Esophagus squamous epithelium (tissue), 5 donors: ENCODE measurements around the gene HSPA4L. TPM values are rescaled to one million over a fixed set of nuclear protein-coding genes. Genes with fewer than 3 reads are reported as not detected.

Source experiments
- DNase-seq: peaks from one replicate; lab custom pipeline; 2025; lab: John Stamatoyannopoulos, UW
- H3K27ac ChIP-seq, 4 donors: fragments of 200-600 bp; sonication (generic); one replicate each; pipeline ENCODE4 v1.5.1; 2016 to 2019; ENCODE audit warnings: mild to moderate bottlenecking in 1 of 4
- H3K27me3 ChIP-seq, 4 donors: fragments of 200-600 bp; sonication (generic); 1 replicate in 3 of 4; 2 replicates in 1 of 4; pipeline versions ENCODE4 v1.5.1 to v1.6.0; 2017 to 2021; ENCODE audit warnings: antibody characterized with exemption in 1 of 4
- H3K36me3 ChIP-seq, 3 donors: fragments of 200-600 bp; sonication (generic); one replicate each; pipeline ENCODE4 v1.5.1; 2016 to 2019
- H3K4me1 ChIP-seq, 3 donors: fragments of 200-600 bp; sonication (generic); one replicate each; pipeline ENCODE4 v1.5.1; 2017 to 2019
- H3K4me3 ChIP-seq, 4 donors: fragments of 200-600 bp; sonication (generic); 1 replicate in 3 of 4; 2 replicates in 1 of 4; pipeline ENCODE4 v1.5.1; 2016 to 2019; ENCODE audit warnings: mild to moderate bottlenecking in 2 of 4, moderate library complexity in 1 of 4
- H3K9me3 ChIP-seq, 3 donors: fragments of 200-600 bp; sonication (generic); one replicate each; pipeline ENCODE4 v1.5.1; 2016 to 2019
- POLR2A ChIP-seq, 4 donors: fragments of 450-650 bp; IDR thresholded peaks; one replicate each; pipeline ENCODE4 v1.6.1; 2017; ENCODE audit warnings: antibody characterized with exemption in 4 of 4, mild to moderate bottlenecking in 4 of 4, moderate library complexity in 3 of 4
- WGBS, 2 donors: methylation state at CpG; one replicate each; pipeline ENCODE4 v1.1.5; 2018; 5-methylcytosine and 5-hydroxymethylcytosine counted together
- intact Hi-C: fragments of 100-400 bp; cut with DNase I; formaldehyde crosslinking; loops from one replicate; pipeline ENCODE4 v1.15.0; 2022
- total RNA-seq, 4 donors: library from RNA; depleted of rRNA; stranded (reverse); fragments of >200 nt; gene quantifications; one replicate each; pipeline ENCODE4 v1.1.0, GENCODE V29; 2016
- TF ChIP-seq, protein P1 (sequence below), 6 experiments: fragments of 450-650 bp in 4 of 6; fragments of 200-600 bp in 2 of 6; sonication (generic) in 2 of 6; IDR thresholded peaks; one replicate each; pipeline ENCODE4 v1.5.1; 2016 to 2019; ENCODE audit warnings: antibody characterized with exemption in 6 of 6, mild to moderate bottlenecking in 4 of 6, moderate library complexity in 4 of 6
- donor health status: DM: yes; HTN: yes; CAD: no.

HSPA4L gene
- total RNA-seq, 4 donors from 2014 or later, result 19.8 to 45.4 (median 26.7) TPM

DNA sequence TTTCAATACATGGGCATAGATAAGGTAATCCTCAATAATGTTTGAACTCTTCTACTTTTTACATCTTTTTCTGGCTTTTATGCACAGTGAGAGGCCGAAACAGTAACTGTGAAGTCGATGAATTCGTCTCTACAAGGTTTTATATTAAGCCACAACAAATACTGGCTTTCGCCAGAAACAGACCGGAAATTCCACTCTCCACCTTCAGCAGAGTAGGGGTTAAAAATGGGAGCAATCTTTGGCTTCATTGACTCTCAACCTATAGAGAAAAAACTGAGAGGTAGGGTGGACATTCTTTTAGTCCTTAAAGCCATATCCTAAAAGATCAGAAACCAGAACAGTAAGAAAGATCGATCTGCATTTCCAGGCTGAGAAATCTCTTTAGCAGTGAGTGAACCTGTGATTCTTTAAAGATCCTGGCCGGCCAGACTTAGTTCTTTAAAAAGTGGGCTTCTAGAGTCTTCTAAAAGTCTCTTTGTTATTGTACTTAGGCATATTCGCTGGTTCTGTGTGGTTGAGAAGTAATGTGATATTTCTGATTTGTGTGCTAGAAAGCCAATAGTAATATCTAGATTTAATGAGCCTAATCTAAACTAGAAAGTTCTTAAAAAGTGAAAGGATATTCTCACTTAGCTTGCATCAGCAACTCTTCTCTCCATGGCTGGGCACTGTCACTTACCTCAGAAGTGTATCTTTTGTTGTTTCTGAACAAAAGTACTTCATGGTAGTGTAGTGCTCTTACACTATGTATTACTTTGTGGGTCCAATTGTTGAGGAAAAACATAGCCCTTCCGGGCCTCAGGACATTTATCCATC, 2.0 kb downstream of the HSPA4L start:
- intact Hi-C loops, result no loop called here
- peak overlapping the region; percentile 87 to 97 (median 92) for H3K27ac ChIP-seq
- no peaks in the 10 kb centered on the region for H3K9me3 ChIP-seq
- peaks cover 0 to 5% (median 0%) of the 10 kb centered on the region in 4 donors for H3K27me3 ChIP-seq
- WGBS, 2 donors, result 33 to 52% methylated on average over 9 of the region's 9 CpGs
- no peak for DNase-seq
- peaks cover 0 to 38% (median 0%) of the 10 kb centered on the region in 3 donors for H3K4me1 ChIP-seq
- peak overlapping the region; percentile 53 to 84 (median 76) for H3K4me3 ChIP-seq
- TF ChIP-seq POLR2A (IDR thresholded peaks at IDR 0.05), result no peak
- TF ChIP-seq, protein P1, sequence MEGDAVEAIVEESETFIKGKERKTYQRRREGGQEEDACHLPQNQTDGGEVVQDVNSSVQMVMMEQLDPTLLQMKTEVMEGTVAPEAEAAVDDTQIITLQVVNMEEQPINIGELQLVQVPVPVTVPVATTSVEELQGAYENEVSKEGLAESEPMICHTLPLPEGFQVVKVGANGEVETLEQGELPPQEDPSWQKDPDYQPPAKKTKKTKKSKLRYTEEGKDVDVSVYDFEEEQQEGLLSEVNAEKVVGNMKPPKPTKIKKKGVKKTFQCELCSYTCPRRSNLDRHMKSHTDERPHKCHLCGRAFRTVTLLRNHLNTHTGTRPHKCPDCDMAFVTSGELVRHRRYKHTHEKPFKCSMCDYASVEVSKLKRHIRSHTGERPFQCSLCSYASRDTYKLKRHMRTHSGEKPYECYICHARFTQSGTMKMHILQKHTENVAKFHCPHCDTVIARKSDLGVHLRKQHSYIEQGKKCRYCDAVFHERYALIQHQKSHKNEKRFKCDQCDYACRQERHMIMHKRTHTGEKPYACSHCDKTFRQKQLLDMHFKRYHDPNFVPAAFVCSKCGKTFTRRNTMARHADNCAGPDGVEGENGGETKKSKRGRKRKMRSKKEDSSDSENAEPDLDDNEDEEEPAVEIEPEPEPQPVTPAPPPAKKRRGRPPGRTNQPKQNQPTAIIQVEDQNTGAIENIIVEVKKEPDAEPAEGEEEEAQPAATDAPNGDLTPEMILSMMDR (IDR thresholded peaks at IDR 0.05), result no peak
- H3K36me3 ChIP-seq, result no peaks in the 10 kb centered on the region

DNA sequence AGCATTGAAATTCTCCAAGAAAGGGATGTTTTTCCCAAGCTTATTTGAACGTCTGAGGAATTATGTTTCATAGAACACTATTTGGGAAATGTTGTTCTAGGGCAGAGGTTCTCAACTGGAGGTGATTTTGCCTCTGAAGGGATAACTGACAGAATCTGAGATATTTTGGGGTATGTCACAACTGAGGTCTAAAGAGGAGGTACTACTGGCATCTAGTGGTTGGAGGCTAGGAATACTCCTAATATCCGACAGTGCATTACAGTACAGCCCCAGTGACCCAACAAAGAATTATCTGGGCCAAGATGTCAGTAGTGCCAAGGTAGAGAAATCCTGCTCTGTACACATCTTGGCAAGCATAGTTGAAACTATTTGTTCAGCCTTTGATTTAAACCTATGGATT, 6.4 kb downstream of the HSPA4L start:
- intact Hi-C loops, result no loop called here
- WGBS, 2 donors, result 50 to 72% methylated on average over 2 of the region's 2 CpGs
- H3K36me3 ChIP-seq, result no peaks in the 10 kb centered on the region

DNA sequence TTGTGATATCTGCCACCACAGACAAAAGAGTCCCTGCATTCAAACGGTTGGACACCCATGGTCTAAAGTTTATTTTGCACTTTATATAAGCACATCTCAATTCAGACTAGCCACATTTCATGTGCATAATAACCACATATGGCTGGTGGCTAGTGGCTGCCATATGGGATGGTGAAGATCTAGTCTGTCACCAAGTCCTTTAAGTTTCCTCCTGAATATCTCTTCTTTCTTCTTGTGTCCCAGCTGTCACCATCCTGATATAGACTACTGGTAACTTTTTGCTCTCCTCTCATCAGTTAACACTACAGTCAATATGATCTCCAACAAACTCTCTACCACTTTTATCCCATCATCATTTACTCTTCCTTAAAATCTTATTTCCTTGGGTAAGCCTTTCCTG, 9.3 kb downstream of the HSPA4L start:
- no peak overlapping the region for H3K27ac ChIP-seq
- no peaks in the 10 kb centered on the region for H3K27me3 ChIP-seq
- H3K4me1 ChIP-seq, result peaks cover 0 to 11% (median 0%) of the 10 kb centered on the region in 3 donors
- DNase-seq, result no peak
- no peak overlapping the region for H3K4me3 ChIP-seq
- no peaks in the 10 kb centered on the region for H3K9me3 ChIP-seq
- H3K36me3 ChIP-seq, result peaks cover 0 to 3% (median 0%) of the 10 kb centered on the region in 3 donors
- TF ChIP-seq, protein P1 (IDR thresholded peaks at IDR 0.05), result no peak
- no peak for TF ChIP-seq POLR2A (IDR thresholded peaks at IDR 0.05)
- intact Hi-C loops, result no loop called here
- 75 to 80% methylated on average over 1 of the region's 1 CpG for WGBS, 2 donors

More for the DNA sequence above, 6.4 kb downstream of the HSPA4L start:
- TF ChIP-seq POLR2A (IDR thresholded peaks at IDR 0.05), result no peak
- TF ChIP-seq, protein P1 (IDR thresholded peaks at IDR 0.05), result peak in 4 of 6 experiments; percentile 15 to 43 (median 20)
- Histone ChIP-seq H3K27me3 (no peaks in the 10 kb centered on the region), H3K4me1 (peaks cover 0 to 24% (median 0%) of the 10 kb centered on the region in 3 donors), H3K4me3 (no peak overlapping the region), H3K27ac (no peak overlapping the region), H3K9me3 (no peaks in the 10 kb centered on the region)
- DNase-seq, result no peak

DNA sequence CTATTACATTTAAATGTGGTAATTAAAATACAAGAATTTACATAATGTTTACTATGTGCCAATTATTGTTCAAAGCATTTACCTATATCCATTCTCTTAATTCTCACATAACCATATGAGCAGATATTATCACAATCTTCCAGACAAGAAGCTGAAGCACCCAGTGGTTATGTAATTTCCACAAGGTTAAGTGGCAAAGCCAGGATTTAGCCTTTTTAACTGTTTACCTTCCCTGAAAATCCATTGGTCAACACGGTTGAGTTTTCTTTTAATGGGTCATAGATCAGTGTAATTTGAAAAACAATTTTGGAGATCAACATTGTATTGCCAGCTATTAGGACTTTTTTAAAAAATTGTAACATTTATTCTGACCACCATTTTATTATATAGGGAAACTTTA, 11.4 kb downstream of the HSPA4L start:
- H3K27me3 ChIP-seq, result no peaks in the 10 kb centered on the region
- H3K4me1 ChIP-seq, result peaks cover 0 to 6% (median 0%) of the 10 kb centered on the region in 3 donors
- no peak overlapping the region for H3K27ac ChIP-seq
- TF ChIP-seq, protein P1 (IDR thresholded peaks at IDR 0.05), result no peak
- no peak for TF ChIP-seq POLR2A (IDR thresholded peaks at IDR 0.05)
- intact Hi-C loops, result no loop called here
- 68 to 86% methylated on average over 1 of the region's 1 CpG for WGBS, 2 donors
- no peak for DNase-seq
- no peaks in the 10 kb centered on the region for H3K9me3 ChIP-seq
- peaks cover 0 to 7% (median 0%) of the 10 kb centered on the region in 3 donors for H3K36me3 ChIP-seq
- H3K4me3 ChIP-seq, result no peak overlapping the region

DNA sequence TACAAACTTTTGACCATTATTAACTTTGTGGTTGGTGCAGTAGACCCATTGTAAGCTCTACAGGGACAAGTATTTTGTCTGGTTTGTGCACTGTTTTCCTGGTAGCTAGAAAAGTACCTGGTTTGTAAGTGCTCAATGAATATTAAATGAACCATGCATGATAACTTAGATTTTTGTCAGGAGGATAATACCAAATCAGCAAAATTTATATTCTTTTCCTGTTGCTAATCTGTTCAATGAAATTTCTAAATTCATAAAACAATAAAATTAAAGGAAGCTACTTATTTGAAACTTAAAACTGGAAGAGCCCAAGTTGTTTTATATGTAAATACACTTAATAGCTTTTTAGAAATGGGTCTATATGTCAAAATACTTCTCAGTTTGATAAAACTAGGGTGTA, 17.6 kb downstream of the HSPA4L start:
- no peaks in the 10 kb centered on the region for H3K9me3 ChIP-seq
- H3K4me3 ChIP-seq, result no peak overlapping the region
- no peak overlapping the region for H3K27ac ChIP-seq
- H3K36me3 ChIP-seq, result peaks cover 0 to 59% (median 0%) of the 10 kb centered on the region in 3 donors
- TF ChIP-seq, protein P1 (IDR thresholded peaks at IDR 0.05), result no peak
- TF ChIP-seq POLR2A (IDR thresholded peaks at IDR 0.05), result no peak
- H3K27me3 ChIP-seq, result no peaks in the 10 kb centered on the region
- no peaks in the 10 kb centered on the region for H3K4me1 ChIP-seq
- intact Hi-C loops, result no loop called here
- no peak for DNase-seq
